MCF 10A (cell line): ENCODE results near the gene HSPA12A. TPM values are rescaled to one million over a fixed set of nuclear protein-coding genes. Genes with fewer than 3 reads are reported as not detected.

Experiments
- Bru-seq: library from RNA; stranded (reverse); fragments of 400-500 nt; gene quantifications from one replicate; lab custom pipeline; 2021; lab: Mats Ljungman, UMichigan
- BruChase-seq, 2 experiments: library from RNA; stranded (reverse); fragments of 400-500 nt; gene quantifications; one replicate each; lab custom pipeline; 2021; lab: Mats Ljungman, UMichigan
- BruUV-seq: library from RNA; stranded (reverse); fragments of 400-500 nt; replicated peaks from 2 replicates; lab custom pipeline; 2021; lab: Mats Ljungman, UMichigan
- CTCF ChIA-PET: fragments of 300-600 bp; sonication (Branson Sonifier 250); formaldehyde crosslinking; extraction: SDS; loops from one replicate; lab custom pipeline; 2021; ENCODE audit warnings: antibody characterized with exemption, inconsistent platforms; lab: Yijun Ruan, JAX
- POLR2A ChIA-PET: fragments of 300-600, 350-650 bp; sonication (Branson Sonifier 250); formaldehyde crosslinking; extraction: SDS; loops from one replicate; lab custom pipeline; 2020; ENCODE audit warnings: antibody characterized with exemption, inconsistent platforms; lab: Yijun Ruan, JAX
- DNase-seq: peaks from one replicate; pipeline ENCODE4 v3.0.0-alpha.2; 2018; ENCODE audit not compliant: unreplicated experiment
- H3K27ac Mint-ChIP-seq: one replicate; pipeline ENCODE4 v1.8.0; 2022; ENCODE audit warnings: mild to moderate bottlenecking, low read depth, mixed read lengths; ENCODE audit not compliant: unreplicated experiment
- H3K27me3 Mint-ChIP-seq: one replicate; pipeline ENCODE4 v1.8.0; 2022; ENCODE audit warnings: mixed read lengths; ENCODE audit not compliant: insufficient read depth, unreplicated experiment
- H3K36me3 Mint-ChIP-seq: one replicate; pipeline ENCODE4 v1.8.0; 2022; ENCODE audit warnings: mild to moderate bottlenecking, moderate library complexity, mixed read lengths; ENCODE audit not compliant: insufficient read depth, unreplicated experiment
- H3K4me1 Mint-ChIP-seq: one replicate; pipeline ENCODE4 v1.8.0; 2022; ENCODE audit warnings: mixed read lengths; ENCODE audit not compliant: insufficient read depth, unreplicated experiment
- H3K4me3 Mint-ChIP-seq: one replicate; pipeline ENCODE4 v1.8.0; 2022; ENCODE audit warnings: mild to moderate bottlenecking, moderate library complexity, mixed read lengths; ENCODE audit not compliant: unreplicated experiment
- H3K9me3 Mint-ChIP-seq: one replicate; pipeline ENCODE4 v1.8.0; 2022; ENCODE audit warnings: mixed read lengths; ENCODE audit not compliant: unreplicated experiment
- CTCF ChIP-seq: fragments of 200-600 bp; IDR thresholded peaks from one replicate; pipeline ENCODE4 v1.8.0; 2022; ENCODE audit warnings: antibody characterized with exemption, mild to moderate bottlenecking; ENCODE audit not compliant: unreplicated experiment
- intact Hi-C: fragments of 100-400 bp; cut with micrococcal nuclease; formaldehyde crosslinking; loops from 2 replicates; pipeline ENCODE4 v1.14.1; 2022
- long read RNA-seq: library from polyadenylated mRNA; stranded (forward); transcript quantifications from one replicate; pipeline ENCODE4 v2.0.0, GENCODE V29; 2022
- total RNA-seq: library from RNA; stranded (reverse); gene quantifications from 2 replicates; pipeline ENCODE4 v1.2.3, GENCODE V29; 2022

HSPA12A gene
- total RNA-seq, result 9.1 and 13.1 TPM in 2 replicates
- Bru-seq, nascent RNA, result percentile 47 among the genes with signal in this experiment
- percentile 58 among the genes with signal in this experiment for BruChase-seq, experiment 1, labeled RNA remaining after a 6-hour chase
- BruChase-seq, experiment 2, labeled RNA remaining after a 2-hour chase, result percentile 59 among the genes with signal in this experiment
- long read RNA-seq, full-length matches to known transcripts, result 7 of 16 reads
- long read RNA-seq, partial matches to known transcripts, result 3 of 16 reads
- long read RNA-seq, other reads (novel, unspliced or antisense), result 6 of 16 reads

- TSS peak; percentile 66 for BruUV-seq
- peak; percentile 79 for DNase-seq
- Mint-ChIP-seq H3K36me3 (no peaks in the 10 kb centered on the region), H3K27ac (no peak within 1 kb of the TSS), H3K27me3 (no peaks in the 10 kb centered on the region), H3K9me3 (no peaks in the 10 kb centered on the region), H3K4me3 (peak within 1 kb of the TSS; percentile 71), H3K4me1 (no peaks in the 10 kb centered on the region)
- CTCF ChIA-PET, result interaction anchor here (0.6 to 2.3 kb wide), 5 partner anchors 27 to 738 kb away, joined by 3 to 9 read pairs (median 3); no protein-coding TSS in a partner anchor
- POLR2A ChIA-PET, result interaction anchor here (0.5 to 1.9 kb wide), 13 partner anchors 11 to 262 kb away, joined by 3 to 29 read pairs (median 4); no protein-coding TSS in a partner anchor
- intact Hi-C loops, result loop anchor here (1.0 to 2.0 kb wide), 2 partner anchors 46 to 60 kb away; no protein-coding TSS in a partner anchor
- no peak for TF ChIP-seq CTCF
These were observed at the start of gene HSPA12A for GRCh38 chr10:116742367-116743265. HSPA12A (minus strand) TSS chr10:116742566; CDS start chr10:116742469, 97 bp downstream.

- H3K27me3 Mint-ChIP-seq, result no peaks in the 10 kb centered on the region
- no peaks in the 10 kb centered on the region for H3K9me3 Mint-ChIP-seq
- POLR2A ChIA-PET, result interaction anchor here (1.0 kb wide), 1 partner anchor 28 kb away, joined by 3 read pairs; no protein-coding TSS in a partner anchor
- no peak for DNase-seq
- no peak overlapping the region for H3K27ac Mint-ChIP-seq
- no peak for TF ChIP-seq CTCF
- H3K36me3 Mint-ChIP-seq, result no peaks in the 10 kb centered on the region
- no TSS peak for BruUV-seq
- CTCF ChIA-PET, result interaction anchor here (0.7 to 18.6 kb wide), 4 partner anchors 107 to 427 kb away, joined by 4 to 578 read pairs (median 172); no protein-coding TSS in a partner anchor
- intact Hi-C loops, result no loop called here
- H3K4me1 Mint-ChIP-seq, result no peaks in the 10 kb centered on the region
- no peak overlapping the region for H3K4me3 Mint-ChIP-seq
These were observed 48.9 kb upstream of the HSPA12A start for GRCh38 chr10:116791241-116791640.

GRCh38 chr10:116787893-116788665, 45.7 kb upstream of the HSPA12A start:
- Mint-ChIP-seq H3K27ac (no peak overlapping the region), H3K4me1 (peaks cover 6% of the 10 kb centered on the region), H3K4me3 (peak overlapping the region; percentile 69), H3K9me3 (no peaks in the 10 kb centered on the region), H3K36me3 (no peaks in the 10 kb centered on the region), H3K27me3 (no peaks in the 10 kb centered on the region)
- TF ChIP-seq CTCF, result peak; percentile 98
- peak; percentile 57 for DNase-seq
- intact Hi-C loops, result loop anchor here (1.0 to 5.0 kb wide), 4 partner anchors 46 to 316 kb away; partner anchors contain the start of gene HSPA12A
- CTCF ChIA-PET, result interaction anchor here (0.5 to 10.9 kb wide), 63 partner anchors 8 to 1356 kb away, joined by 3 to 339 read pairs (median 6); partner anchors contain the start of gene HSPA12A
- POLR2A ChIA-PET, result interaction anchor here (0.9 to 3.6 kb wide), 4 partner anchors 9 to 106 kb away, joined by 3 to 23 read pairs (median 4); partner anchors contain the start of gene HSPA12A
- no TSS peak for BruUV-seq
